Breast epithelium (tissue), 3 donors: ENCODE measurements around the gene TMED8.

Experiments
- POLR2A ChIP-seq: fragments of 450-650 bp; IDR thresholded peaks from one replicate; pipeline ENCODE4 v1.6.1; 2016; ENCODE audit warnings: antibody characterized with exemption, mild to moderate bottlenecking, moderate library complexity
- TF ChIP-seq, protein P1 (sequence below), 3 donors: fragments of 450-650 bp; IDR thresholded peaks; one replicate each; pipeline ENCODE4 v1.5.1; 2016 to 2017; ENCODE audit warnings: antibody characterized with exemption in 3 of 3, mild to moderate bottlenecking in 3 of 3, moderate library complexity in 3 of 3

DNA sequence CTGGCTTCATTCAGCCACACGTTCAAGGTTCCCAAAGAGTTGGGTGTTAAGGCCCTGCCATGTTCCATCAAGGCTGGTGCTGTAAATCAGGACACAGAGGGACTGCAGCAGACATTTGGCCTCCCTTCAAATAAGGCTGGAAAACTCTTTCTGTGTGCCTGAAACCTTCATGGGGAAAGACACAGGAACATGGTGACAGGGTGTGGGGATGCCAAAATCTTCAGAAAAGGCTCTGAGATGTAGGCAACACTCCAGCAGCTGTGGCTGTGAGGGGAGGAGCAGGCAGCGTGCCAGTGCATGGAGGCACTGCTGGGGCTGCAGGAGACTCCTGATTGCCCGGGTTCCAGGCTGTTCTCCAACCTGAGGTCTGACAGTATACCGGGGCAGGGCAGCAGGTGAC lies 71.2 kb downstream of the TMED8 start:
- TF ChIP-seq, protein P1, sequence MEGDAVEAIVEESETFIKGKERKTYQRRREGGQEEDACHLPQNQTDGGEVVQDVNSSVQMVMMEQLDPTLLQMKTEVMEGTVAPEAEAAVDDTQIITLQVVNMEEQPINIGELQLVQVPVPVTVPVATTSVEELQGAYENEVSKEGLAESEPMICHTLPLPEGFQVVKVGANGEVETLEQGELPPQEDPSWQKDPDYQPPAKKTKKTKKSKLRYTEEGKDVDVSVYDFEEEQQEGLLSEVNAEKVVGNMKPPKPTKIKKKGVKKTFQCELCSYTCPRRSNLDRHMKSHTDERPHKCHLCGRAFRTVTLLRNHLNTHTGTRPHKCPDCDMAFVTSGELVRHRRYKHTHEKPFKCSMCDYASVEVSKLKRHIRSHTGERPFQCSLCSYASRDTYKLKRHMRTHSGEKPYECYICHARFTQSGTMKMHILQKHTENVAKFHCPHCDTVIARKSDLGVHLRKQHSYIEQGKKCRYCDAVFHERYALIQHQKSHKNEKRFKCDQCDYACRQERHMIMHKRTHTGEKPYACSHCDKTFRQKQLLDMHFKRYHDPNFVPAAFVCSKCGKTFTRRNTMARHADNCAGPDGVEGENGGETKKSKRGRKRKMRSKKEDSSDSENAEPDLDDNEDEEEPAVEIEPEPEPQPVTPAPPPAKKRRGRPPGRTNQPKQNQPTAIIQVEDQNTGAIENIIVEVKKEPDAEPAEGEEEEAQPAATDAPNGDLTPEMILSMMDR (IDR thresholded peaks at IDR 0.05) = no peak
- TF ChIP-seq POLR2A = no peak
